Testis (tissue), 3 donors: ENCODE data around the gene RFX2. TPM values are rescaled to one million over a fixed set of nuclear protein-coding genes. Genes with fewer than 3 reads are reported as not detected.
"Not testable (repeated sequence)": the region's sequence is repeated elsewhere in the genome, so short reads cannot be mapped to it uniquely, and the experiment has no call there.

ENCODE experiments used
- DNase-seq: peaks from one replicate; pipeline ENCODE4 v3.0.0-alpha.2; 2019
- H3K27ac ChIP-seq, 2 donors: fragments of 200-600 bp; sonication (generic); one replicate each; pipeline ENCODE4 v1.5.1; 2019
- H3K27me3 ChIP-seq: fragments of 200-600 bp; sonication (generic); one replicate; pipeline ENCODE4 v1.5.1; 2019
- H3K36me3 ChIP-seq: fragments of 200-600 bp; sonication (generic); one replicate; pipeline ENCODE4 v1.5.1; 2017; ENCODE audit warnings: low read depth; ENCODE audit errors: missing control alignments
- H3K4me1 ChIP-seq: fragments of 200-600 bp; sonication (generic); one replicate; pipeline ENCODE4 v1.5.1; 2019
- H3K4me3 ChIP-seq, 2 donors: fragments of 200-600 bp; sonication (generic); one replicate each; pipeline ENCODE4 v1.5.1; 2017 to 2019
- H3K9me3 ChIP-seq: fragments of 200-600 bp; sonication (generic); one replicate; pipeline ENCODE4 v1.5.1; 2017
- POLR2A ChIP-seq: fragments of 450-650 bp; IDR thresholded peaks from one replicate; pipeline ENCODE4 v1.6.1; 2017; ENCODE audit warnings: antibody characterized with exemption, mild to moderate bottlenecking, moderate library complexity
- WGBS, 2 donors: methylation state at CpG; one replicate each; pipeline ENCODE4 v1.1.5; 2018; 5-methylcytosine and 5-hydroxymethylcytosine counted together
- intact Hi-C: fragments of 100-400 bp; cut with DNase I; formaldehyde crosslinking; loops from one replicate; pipeline ENCODE4 v1.15.1; 2023; ENCODE audit warnings: low total_unique reads
- polyA plus RNA-seq: library from polyadenylated mRNA; stranded (reverse); fragments of 350-450 nt; fragmentation: Illumina TruSeq; extraction: RNeasy Lipid Tissue Mini Kit (QIAGEN cat#74804); gene quantifications from one replicate; pipeline ENCODE4 v1.2.3, GENCODE V29; 2014; ENCODE audit warnings: low read depth, low replicate concordance; ENCODE audit not compliant: insufficient read depth
- total RNA-seq, 2 donors: library from RNA; depleted of rRNA; stranded (reverse); fragments of >200 nt; gene quantifications; one replicate each; pipeline ENCODE4 v1.2.3, GENCODE V29; 2016
- TF ChIP-seq, protein P1 (sequence below), 3 experiments: fragments of 450-650 bp in 2 of 3; fragments of 200-600 bp in 1 of 3; sonication (generic) in 1 of 3; IDR thresholded peaks; one replicate each; pipeline ENCODE4 v1.5.1; 2016 to 2019; ENCODE audit warnings: antibody characterized with exemption in 3 of 3, mild to moderate bottlenecking in 2 of 3, moderate library complexity in 1 of 3

The RFX2 gene
- total and polyA plus RNA-seq, 3 donors from 2014 or later: 92.9 to 197 (median 127) TPM

DNA sequence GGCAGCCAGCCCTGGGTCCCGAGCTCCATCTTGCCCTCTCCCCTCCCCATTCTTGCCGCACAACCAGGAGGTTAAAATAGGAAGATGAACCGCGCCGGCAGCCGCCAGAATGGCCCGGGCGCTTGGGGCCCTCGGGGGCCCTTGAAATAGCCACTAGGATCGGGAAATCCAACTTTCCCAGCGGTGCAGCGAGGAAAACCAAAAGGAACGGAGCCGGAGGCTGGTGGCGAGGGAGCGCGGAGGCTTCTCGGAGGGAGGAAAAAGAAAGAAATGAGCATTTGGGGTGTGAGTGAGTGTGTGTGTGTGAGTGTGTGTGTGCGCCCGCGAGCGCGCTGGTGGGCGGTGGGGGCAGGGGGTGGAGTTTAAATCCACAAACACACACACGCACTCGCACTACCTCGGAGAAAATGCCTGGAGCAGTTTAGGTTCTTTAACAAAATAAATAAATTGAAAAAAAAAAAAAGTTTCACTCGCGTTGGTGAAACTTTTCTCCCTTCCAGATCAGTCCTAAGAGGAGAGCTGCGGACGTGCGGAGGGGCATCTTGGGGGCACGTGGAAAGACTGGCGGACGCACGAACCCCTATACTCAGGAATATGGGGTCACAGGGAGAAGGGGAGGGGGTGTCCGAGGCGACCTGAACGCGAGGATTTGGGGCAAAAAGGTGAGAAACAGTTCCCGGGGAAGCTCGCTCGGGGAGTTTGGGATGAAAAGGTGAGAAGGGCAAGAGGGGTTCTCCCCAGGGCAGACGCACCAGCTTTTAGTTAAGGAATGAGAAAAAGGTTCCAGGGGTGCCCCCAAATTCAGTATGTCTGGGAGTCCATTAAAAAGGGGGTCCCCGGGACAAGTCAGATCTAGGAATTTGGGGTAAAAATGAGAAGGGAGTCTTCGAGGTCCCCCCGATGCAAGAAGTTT, 1.3 kb downstream of the RFX2 start:
- peaks cover 13% of the 10 kb centered on the region for H3K4me1 ChIP-seq
- peak overlapping the region; percentile 66 to 68 for H3K4me3 ChIP-seq
- H3K27ac ChIP-seq: peak overlapping the region; percentile 45 to 73
- 1% methylated on average over 47 of the region's 47 CpGs for WGBS, 2 donors
- H3K9me3 ChIP-seq: no peaks in the 10 kb centered on the region
- TF ChIP-seq POLR2A: no peak
- TF ChIP-seq, protein P1, sequence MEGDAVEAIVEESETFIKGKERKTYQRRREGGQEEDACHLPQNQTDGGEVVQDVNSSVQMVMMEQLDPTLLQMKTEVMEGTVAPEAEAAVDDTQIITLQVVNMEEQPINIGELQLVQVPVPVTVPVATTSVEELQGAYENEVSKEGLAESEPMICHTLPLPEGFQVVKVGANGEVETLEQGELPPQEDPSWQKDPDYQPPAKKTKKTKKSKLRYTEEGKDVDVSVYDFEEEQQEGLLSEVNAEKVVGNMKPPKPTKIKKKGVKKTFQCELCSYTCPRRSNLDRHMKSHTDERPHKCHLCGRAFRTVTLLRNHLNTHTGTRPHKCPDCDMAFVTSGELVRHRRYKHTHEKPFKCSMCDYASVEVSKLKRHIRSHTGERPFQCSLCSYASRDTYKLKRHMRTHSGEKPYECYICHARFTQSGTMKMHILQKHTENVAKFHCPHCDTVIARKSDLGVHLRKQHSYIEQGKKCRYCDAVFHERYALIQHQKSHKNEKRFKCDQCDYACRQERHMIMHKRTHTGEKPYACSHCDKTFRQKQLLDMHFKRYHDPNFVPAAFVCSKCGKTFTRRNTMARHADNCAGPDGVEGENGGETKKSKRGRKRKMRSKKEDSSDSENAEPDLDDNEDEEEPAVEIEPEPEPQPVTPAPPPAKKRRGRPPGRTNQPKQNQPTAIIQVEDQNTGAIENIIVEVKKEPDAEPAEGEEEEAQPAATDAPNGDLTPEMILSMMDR (IDR thresholded peaks at IDR 0.05): no peak
- DNase-seq: peak; percentile 54
- H3K27me3 ChIP-seq: no peaks in the 10 kb centered on the region
- H3K36me3 ChIP-seq: no peaks in the 10 kb centered on the region
- intact Hi-C loops: no loop called here

DNA sequence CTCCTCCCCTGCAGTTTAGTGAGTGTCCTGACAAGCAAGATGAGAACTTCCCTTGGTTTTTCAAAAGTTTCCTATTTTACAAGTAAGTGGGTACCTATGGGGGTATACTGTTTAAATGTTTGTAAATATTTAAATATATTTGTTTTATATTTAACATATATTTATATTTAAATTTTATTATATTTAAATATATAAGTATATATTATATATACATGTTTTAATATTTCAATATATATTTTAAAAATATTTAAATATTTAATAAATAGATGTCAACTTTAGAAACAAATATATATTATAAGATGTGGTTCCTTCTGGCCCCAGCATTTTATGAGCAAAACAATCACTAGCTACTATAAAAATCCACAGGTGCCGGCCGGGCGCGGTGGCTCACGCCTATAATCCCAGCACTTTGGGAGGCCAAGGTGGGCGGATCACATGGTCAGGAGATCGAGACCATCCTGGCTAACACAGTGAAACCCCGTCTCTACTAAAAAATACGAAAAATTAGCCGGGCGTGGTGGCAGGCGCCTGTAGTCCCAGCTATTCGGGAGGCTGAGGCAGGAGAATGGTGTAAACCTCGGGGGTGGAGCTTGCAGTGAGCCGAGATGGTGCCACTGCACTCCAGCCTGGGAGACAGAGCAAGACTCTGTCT, 3.5 kb downstream of the RFX2 start:
- H3K27ac ChIP-seq, DNase-seq, H3K4me3 ChIP-seq, intact Hi-C loops, H3K9me3 ChIP-seq, H3K36me3 ChIP-seq, H3K27me3 ChIP-seq: not testable (repeated sequence)
- 86 to 92% methylated on average over 15 of the region's 15 CpGs for WGBS, 2 donors
- H3K4me1 ChIP-seq: peaks cover 13% of the 10 kb centered on the region

DNA sequence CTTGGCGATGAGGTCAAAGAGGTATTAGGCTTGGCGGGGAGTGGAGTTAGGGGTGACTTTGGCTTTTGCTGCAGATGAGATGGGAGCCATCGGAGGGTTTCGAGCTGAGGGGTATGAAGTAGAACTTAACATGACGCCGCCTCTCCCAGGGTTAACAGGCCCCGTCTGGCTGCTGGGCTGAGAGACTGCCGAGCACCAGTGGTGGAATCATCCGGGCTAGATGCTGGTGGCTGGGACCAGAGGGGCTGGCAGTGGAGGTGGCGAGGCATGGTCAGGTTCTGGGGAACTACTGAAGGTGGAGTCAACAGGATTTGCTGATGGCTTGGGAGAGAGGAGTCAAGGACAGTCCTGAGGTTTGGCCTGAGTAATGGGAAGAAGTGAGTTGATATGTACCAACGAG, 4.9 kb downstream of the RFX2 start:
- TF ChIP-seq POLR2A: no peak
- TF ChIP-seq, protein P1 (IDR thresholded peaks at IDR 0.05): no peak
- no peaks in the 10 kb centered on the region for H3K9me3 ChIP-seq
- H3K4me3 ChIP-seq: no peak overlapping the region
- H3K36me3 ChIP-seq: no peaks in the 10 kb centered on the region
- no peaks in the 10 kb centered on the region for H3K27me3 ChIP-seq
- H3K27ac ChIP-seq: no peak overlapping the region
- peaks cover 13% of the 10 kb centered on the region for H3K4me1 ChIP-seq
- 93 to 95% methylated on average over 11 of the region's 11 CpGs for WGBS, 2 donors
- DNase-seq: no peak
- intact Hi-C loops: no loop called here

DNA sequence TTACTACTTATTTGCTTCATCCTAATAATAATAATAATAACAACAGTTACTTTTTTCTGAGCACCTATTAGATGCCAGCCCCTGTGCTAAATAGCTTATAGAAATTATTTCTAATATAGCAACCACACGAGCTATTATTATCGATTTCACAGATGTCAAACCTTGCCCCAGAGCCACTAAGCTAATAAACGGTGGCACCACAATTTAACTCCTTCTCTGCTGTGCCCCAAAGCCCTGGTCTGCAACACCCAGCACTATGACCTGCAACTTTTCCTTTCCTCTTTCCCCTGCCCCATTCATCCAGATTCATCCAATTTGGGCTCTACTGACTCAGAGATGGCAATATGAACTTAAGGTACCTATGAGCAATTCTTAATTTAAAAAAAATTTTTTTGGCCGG, 6.4 kb downstream of the RFX2 start:
- Histone ChIP-seq H3K4me1 (peaks cover 4% of the 10 kb centered on the region), H3K27ac (no peak overlapping the region), H3K9me3 (no peaks in the 10 kb centered on the region), H3K4me3 (no peak overlapping the region), H3K36me3 (no peaks in the 10 kb centered on the region), H3K27me3 (no peaks in the 10 kb centered on the region)
- no peak for DNase-seq
- WGBS, 2 donors: 80 to 82% methylated on average over 4 of the region's 4 CpGs
- no peak for TF ChIP-seq POLR2A
- TF ChIP-seq, protein P1 (IDR thresholded peaks at IDR 0.05): no peak
- intact Hi-C loops: no loop called here

DNA sequence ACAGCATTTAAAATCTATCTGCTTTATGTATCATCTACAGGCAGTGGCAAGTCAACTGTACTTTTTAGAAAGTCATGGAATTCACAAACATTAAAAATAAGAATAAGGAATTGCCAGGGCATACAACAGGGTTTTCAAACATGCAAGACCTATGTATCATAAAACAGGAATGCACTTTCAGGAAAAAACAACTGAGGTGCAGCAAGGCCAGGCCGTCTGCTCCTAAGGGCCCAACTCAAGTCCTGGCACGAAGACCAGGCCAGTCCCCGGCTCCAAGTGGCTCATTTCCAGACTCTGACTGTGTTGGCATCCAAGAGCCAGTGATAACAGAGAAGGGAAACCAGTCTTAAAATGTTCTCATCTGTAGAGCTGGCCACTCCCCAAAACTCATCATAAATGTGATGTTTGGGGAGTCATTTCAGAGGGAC, 7.1 kb downstream of the RFX2 start:
- peak; percentile 44 for DNase-seq
- TF ChIP-seq, protein P1 (IDR thresholded peaks at IDR 0.05): no peak
- TF ChIP-seq POLR2A: no peak
- intact Hi-C loops: no loop called here
- Histone ChIP-seq H3K27me3 (no peaks in the 10 kb centered on the region), H3K4me1 (no peaks in the 10 kb centered on the region), H3K27ac (no peak overlapping the region), H3K4me3 (no peak overlapping the region), H3K36me3 (no peaks in the 10 kb centered on the region), H3K9me3 (no peaks in the 10 kb centered on the region)
- WGBS, 2 donors: 42 to 46% methylated on average over 3 of the region's 3 CpGs
